Mucosa of descending colon (tissue), 3 donors: Measurements from ENCODE around the gene NELFA. TPM values are rescaled to one million over a fixed set of nuclear protein-coding genes. Genes with fewer than 3 reads are reported as not detected.

Experiments
- ATAC-seq: fragments of 200-7000 bp; cut with Tn5 transposase; one replicate; pipeline ENCODE4 v1.9.1; 2020; ENCODE audit warnings: mild to moderate bottlenecking, moderate library complexity
- DNase-seq, 3 donors: peaks; one replicate each; pipeline ENCODE4 v3.0.0-alpha.2; 2020
- H3K36me3 ChIP-seq: fragments of 200-600 bp; one replicate; pipeline ENCODE4 v1.8.0; 2021; ENCODE audit warnings: low read depth, mild to moderate bottlenecking
- H3K4me1 ChIP-seq: fragments of 200-600 bp; one replicate; pipeline ENCODE4 v1.8.0; 2021; ENCODE audit warnings: low read depth, mild to moderate bottlenecking
- H3K4me3 ChIP-seq: fragments of 200-600 bp; one replicate; pipeline ENCODE4 v1.8.0; 2021; ENCODE audit warnings: mild to moderate bottlenecking
- H3K9me3 ChIP-seq: fragments of 200-600 bp; one replicate; pipeline ENCODE4 v1.8.0; 2021; ENCODE audit warnings: mild to moderate bottlenecking
- CTCF ChIP-seq: fragments of 200-600 bp; IDR thresholded peaks from one replicate; pipeline ENCODE4 v1.8.0; 2022; ENCODE audit warnings: antibody characterized with exemption, mild to moderate bottlenecking
- intact Hi-C, 2 donors: fragments of 100-400 bp; cut with DNase I in 1 of 2; cut with micrococcal nuclease in 1 of 2; formaldehyde crosslinking; loops; one replicate each; pipeline versions ENCODE4 v1.11.0 to v1.11.1; 2022; cut with DNase I, micrococcal nuclease
- total RNA-seq, 3 donors: library from RNA; stranded (reverse); fragmentation: NEBNext Ultra II Directional in 2 of 3; extraction: Animal tissue kit (Norgen Biotek cat#: 25700) in 2 of 3; gene quantifications; one replicate each; pipeline versions ENCODE4 v1.2.1 to v1.2.4, GENCODE V29; 2021 to 2023
- donor health status: DM: no; HTN: no; CAD: no; lungs with moderate emphysema.
- donor health status: DM: no; HTN: no; CAD: no.
- donor health status: DM: no; HTN: yes; CAD: no.

NELFA gene
- total RNA-seq, 3 donors from 2014 or later: 31.1 to 34.2 (median 31.5) TPM

- ATAC-seq (peak; percentile 61), DNase-seq (peak in 1 of 3 donors; percentile 56)
- no peak for TF ChIP-seq CTCF
- no peak overlapping the region for H3K4me3 ChIP-seq
- no peaks in the 10 kb centered on the region for H3K4me1 ChIP-seq
- no peaks in the 10 kb centered on the region for H3K9me3 ChIP-seq
- peaks cover 11% of the 10 kb centered on the region for H3K36me3 ChIP-seq
- intact Hi-C loops: no loop called here
Measured at GRCh38 chr4:1982124-1983052, 26.4 kb downstream of the NELFA start.

- Histone ChIP-seq H3K4me1 (no peaks in the 10 kb centered on the region), H3K36me3 (peaks cover 11% of the 10 kb centered on the region)
- intact Hi-C loops: no loop called here
Measured at GRCh38 chr4:1981251-1982058, 27.3 kb downstream of the NELFA start.

GRCh38 chr4:1980561-1981041 is 28.2 kb downstream of the NELFA start:
- Histone ChIP-seq H3K36me3 (peaks cover 7% of the 10 kb centered on the region), H3K4me1 (no peaks in the 10 kb centered on the region), H3K9me3 (no peaks in the 10 kb centered on the region), H3K4me3 (no peak overlapping the region)
- TF ChIP-seq CTCF: no peak
- no peak for ATAC-seq
- intact Hi-C loops: no loop called here
- no peak for DNase-seq

More at GRCh38 chr4:1981251-1982058, 27.3 kb downstream of the NELFA start:
- Histone ChIP-seq H3K9me3 (no peaks in the 10 kb centered on the region), H3K4me3 (no peak overlapping the region)
- DNase-seq (peak in 2 of 3 donors; percentile 65 to 73), ATAC-seq (peak; percentile 74)
- no peak for TF ChIP-seq CTCF

- H3K4me3 ChIP-seq: no peak overlapping the region
- no peaks in the 10 kb centered on the region for H3K4me1 ChIP-seq
- TF ChIP-seq CTCF: no peak
- peaks cover 5% of the 10 kb centered on the region for H3K36me3 ChIP-seq
- no peaks in the 10 kb centered on the region for H3K9me3 ChIP-seq
- ATAC-seq: no peak
- intact Hi-C loops: no loop called here
- no peak for DNase-seq
Measured at GRCh38 chr4:1979477-1980196, 29.1 kb downstream of the NELFA start.
